ENCODE data around the gene ANO2. TPM values are rescaled to one million over a fixed set of nuclear protein-coding genes. Genes with fewer than 3 reads are reported as not detected.

ANO2 gene
- total RNA-seq, 1 experiment from 2014 or later = not detected

DNA sequence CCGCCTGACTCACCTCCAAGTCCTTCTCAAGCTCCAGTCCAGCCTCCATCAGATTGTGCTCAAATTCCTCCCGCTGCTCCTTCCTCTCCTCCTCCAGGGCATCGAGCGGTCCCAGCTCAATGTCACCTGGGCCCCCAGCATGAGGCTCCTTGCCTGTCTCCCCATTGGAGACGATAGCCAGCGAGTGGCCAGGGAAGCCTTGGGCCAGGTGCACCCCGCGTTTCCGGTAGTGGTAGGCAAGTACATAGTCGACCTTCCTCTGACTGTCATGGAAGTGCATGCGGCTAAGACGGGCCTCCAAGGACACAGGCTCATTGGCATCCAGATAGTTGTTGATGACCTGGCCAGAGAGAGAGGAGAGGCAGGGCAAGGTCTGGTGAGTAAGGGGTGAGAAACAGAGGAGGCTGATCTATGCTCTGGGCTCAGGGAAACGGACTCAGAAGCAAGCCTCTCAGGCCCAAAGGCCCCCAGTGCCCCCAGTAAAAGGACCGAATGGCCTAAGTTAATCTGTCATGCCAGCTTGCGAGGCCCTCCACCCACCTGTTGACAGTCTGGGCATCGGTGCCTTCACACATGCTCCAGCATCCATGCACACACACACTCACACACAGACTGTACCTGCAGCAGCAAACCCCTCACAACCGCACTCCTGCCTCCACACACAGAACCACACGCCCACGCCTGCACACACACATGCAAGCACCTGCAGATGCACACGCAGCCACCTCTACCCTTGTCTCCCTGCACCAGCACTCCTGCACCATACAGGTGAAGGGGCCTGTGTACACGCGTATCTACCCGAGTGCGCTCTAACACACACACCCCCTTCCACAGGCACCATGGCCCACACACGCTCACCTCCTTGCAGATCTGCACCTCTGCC lies 23.8 kb downstream of the ANO2 start:
- no peak for DNase-seq (ENCODE audit: extremely low read depth, low read depth)

DNA sequence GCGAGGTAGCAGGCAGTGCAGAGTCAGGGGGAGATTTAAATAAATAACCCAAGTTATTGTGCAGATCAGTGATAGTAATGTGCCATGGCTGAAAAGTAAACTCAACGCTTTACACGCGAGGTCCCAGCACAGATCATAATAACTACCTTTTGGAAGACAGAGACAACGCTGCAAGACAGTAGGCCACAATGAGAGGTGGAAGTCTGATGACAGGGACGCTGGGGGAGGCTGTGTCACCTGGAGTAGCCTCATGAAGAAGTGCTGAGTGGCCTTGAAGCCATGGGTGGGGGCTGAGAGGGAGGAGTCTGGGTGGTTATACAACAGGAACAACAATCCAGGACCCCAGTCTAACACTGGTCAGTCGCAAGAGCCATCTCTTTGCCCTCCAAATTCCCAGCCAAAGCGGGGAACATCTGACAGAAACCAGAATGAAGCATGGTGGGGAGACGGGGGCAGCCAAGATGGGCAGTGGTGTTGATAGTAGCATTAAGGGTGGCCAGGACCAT lies 28.2 kb downstream of the ANO2 start:
- no peak for DNase-seq (ENCODE audit: extremely low read depth, low read depth)

DNA sequence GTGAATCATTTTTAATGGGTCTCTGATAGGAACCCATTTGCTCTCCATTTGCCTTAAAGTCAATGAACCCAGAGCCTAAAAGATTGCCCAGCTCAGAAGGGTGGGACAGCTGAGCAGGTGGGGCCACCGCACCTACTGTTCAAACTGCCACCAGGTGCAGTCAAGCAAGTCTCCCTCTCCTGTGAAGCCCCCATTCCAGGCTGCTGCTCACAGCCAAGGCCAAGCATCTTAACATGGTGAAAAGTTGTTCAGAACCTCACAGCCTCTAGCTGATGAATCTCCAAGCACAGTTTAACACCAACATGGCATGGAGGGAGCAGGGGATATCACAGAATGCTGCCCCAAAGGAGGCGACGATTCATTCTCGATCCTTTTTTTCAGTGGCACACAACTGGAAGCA lies 29.5 kb downstream of the ANO2 start:
- no peak for DNase-seq (ENCODE audit: extremely low read depth, low read depth)

DNA sequence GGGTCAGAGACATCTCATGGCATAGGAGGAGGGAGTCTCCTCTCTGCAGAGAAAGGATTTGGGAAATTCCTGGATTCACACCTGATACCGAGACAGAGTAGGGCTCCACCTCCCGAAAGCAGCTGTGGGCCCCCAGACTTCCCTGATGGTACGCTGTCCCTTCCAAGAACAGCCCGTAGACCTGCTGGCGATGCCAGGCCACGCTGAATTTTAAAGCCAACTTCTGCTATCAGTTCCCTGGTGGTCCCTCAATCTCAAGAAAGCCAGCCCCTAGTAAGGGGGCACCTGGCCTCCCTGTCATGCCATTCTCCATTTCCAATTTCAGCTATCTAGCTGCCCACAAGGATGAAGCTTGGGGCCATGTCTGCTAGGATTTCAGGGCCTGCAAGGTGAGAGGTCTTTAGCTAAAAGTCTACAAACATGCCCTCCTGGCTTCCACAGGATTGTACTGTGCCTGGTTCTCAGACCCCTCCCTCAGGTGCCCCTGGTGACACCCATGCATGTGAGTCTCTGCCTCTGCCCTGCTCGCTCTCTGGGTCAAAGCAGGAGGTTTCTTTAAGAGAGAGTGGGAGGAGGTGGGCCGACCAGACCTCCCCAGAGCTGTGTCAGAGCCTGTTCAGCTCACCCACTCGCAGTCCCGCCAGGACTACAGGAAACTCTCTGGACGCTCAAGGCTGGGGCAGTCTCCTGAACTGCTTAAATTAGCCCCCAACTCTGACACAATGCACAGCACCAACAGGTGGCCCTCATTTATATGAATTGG lies 30.5 kb downstream of the ANO2 start:
- DNase-seq (ENCODE audit: extremely low read depth, low read depth) = no peak

DNA sequence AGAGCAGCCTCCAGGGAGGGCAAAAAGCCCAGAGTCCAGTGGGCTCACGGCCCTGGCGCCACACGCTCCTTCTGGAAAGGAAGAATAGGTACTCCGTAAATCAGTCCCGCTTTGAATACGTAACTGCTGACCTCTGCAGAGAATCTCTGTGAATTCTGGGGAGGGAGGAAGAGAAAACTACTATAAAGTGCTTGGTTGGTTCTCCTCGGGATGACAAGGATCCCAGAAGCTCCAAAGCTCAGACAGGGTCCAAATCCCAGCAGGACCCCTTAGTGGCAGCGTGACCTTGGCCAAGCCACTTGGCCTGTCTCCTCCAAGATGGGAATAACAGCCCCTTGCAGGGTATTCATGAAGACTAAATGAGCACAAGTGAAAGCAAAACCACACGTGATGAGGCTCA lies 31.7 kb downstream of the ANO2 start:
- DNase-seq (ENCODE audit: extremely low read depth, low read depth) = no peak

DNA sequence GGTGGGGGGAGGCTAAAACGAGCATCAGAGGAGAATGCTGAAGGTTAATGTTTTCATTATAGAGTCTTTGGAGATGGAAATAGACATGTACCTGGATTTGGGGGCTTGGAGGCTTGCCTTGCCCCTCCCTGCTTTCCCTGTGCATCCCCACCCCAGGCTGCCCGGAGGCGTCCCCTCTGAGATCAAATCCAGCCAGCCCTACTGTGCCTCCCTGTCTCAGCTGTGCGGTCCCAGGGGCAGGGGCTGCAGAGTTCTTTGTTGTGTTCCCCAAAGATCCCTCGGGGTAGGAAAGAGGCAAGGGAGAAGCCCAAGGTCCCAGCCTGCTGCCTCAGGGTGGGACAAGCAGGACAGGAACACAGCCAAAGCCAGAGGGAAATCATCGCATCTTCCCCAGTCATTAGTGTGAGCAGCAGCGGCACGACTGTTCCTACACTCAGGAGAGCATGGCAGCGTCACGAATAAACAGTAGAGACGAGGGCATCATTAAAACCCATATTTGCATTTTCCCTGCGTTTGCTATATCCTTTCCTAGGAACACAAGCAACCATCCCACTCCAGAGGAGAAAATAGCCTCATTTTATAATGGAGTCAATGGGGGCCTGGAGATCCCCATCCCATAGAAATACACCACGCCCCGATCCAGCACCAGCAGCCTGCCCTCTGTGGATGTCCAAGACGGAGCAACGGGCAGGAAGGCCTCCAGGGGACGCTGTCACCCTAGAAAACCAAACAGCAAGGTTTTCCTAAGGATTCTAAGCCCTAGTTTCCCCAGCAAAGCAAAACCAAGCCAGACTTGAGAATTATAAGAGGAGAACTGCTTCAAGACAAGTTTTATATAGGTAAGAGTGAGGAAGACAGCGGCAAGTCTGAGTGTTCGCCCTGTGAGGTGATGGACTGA lies 32.4 kb downstream of the ANO2 start:
- DNase-seq (ENCODE audit: extremely low read depth, low read depth) = no peak

DNA sequence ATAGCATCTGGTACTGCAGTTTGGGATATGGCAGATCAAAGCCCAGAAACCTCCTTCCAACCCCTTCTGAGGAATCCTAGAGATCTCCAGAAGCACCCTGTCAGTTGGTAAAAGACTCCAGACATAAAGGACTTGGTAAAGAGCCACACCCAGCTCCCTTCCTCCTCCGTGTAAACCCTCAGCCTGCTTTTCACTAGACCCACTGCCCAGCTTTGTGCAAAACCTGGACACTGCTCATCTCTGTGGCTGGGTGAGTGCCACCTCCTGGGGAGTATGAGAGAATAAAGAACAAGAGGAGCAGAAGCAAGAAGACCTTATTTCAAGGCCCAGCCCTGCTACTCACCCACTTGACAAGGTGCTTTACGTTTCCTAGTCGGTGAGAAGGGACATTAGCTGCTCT lies 33.0 kb downstream of the ANO2 start:
- DNase-seq (ENCODE audit: extremely low read depth, low read depth) = no peak

DNA sequence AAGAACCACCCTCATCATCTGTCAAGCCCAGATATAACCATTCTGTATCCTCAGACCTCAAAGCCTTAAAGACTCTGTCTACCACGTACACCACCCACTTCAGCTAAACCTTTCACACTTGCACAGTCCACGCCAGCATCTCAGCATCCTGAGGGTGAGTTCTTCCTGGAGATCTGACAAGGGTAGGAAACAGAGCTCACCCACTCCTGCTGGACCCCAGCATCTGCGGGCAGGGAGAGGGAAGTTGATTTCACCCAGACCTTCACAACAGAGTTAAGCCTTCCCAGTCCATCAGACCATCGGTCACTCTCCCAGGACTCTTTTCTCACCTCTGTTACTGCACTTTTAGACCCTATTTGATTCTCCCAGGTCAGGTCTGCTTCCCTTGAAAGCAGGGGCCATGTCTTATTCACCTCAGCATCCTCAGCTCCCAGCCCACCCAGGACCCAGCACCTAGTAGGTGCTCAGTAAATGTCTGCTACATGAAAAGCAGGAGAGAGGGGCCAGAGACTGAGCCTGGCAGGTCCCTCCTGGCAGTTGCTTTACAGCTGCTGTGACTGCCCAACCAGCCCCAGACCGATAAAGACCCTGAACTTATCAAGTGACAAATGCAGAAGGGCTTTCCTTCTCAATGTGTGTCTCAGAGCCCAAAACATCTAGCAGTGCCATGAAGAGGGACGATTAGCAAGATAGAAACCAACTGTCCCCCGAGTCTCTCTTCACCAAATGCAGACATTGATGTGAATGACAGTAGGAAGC lies 34.1 kb downstream of the ANO2 start:
- DNase-seq (ENCODE audit: extremely low read depth, low read depth) = no peak

DNA sequence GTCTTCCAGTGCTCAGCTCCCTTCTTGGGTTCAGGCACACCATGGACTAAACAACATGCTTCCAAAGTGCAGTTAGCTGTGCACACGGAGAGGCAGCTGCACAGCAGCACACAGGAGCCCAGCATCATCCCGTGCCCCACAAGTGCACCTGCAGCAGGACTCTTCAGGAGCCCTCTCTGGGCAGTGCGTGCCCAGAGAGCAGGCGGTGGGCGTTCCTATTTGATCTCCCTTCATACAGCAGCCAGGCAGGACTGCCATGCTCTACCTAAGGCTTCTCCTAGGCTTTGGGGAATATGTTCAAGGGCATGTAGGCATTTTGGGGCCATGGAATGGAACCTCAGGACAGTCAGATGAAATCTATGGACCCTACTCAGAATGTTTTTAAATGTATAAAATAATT lies 35.5 kb downstream of the ANO2 start:
- DNase-seq (ENCODE audit: extremely low read depth, low read depth) = no peak

DNA sequence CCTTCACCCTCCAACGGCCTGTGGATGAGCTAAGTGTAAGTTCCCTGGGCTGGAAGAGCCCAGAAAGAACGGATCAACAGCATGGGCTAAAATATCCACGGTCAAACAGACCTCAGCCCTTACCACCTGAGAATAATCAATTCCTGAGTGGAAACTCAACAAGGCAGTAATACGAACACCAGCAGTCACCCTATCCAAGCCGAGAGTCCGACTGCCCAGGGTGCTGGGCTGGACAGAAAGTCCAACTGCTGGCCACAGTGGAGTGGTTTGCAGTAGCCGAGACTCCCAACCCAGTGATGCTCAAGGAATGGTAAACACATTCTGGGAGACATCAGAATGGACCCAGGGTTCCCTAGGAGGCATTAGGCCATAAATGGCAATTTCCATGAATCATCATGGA lies 36.8 kb downstream of the ANO2 start:
- no peak for DNase-seq (ENCODE audit: extremely low read depth, low read depth)

DNA sequence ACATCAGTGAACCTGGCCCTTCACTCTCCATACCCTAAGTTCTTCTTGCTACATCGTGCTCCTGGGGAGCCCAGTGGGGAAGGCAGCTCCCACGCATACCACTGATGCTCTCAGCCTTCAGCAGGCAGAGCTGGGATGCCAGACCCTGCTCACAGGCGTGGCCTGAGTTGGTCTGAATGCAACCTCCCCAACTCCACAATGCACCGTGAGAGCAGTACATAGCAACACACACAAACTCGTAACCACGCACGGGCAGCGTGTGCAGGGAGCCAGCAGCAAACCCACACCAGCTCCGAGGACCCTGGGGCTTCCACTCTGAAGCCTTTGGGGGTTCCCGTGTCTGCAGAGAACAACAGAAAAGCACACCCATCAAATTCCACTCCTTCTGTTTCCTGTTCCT lies 37.3 kb downstream of the ANO2 start:
- DNase-seq (ENCODE audit: extremely low read depth, low read depth) = no peak

DNA sequence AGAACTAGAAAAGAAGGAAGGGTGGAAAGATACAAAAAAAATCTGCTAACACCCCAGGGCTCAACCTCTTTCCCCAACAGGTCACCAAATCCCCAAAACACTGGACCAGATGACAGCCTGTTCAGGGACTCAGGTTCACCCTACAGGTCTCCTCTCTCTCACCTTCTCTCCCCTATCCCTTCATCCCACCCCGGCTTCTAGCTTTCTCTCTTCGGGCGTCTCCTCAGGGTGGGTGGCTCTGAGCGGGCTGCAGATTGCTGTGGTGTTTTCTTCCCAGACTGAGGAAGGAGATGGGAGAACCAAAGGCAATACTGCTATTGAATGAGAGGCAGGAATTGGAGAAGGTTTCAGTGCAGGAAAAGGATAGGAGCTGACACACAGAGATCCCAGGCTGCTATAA lies 39.3 kb downstream of the ANO2 start:
- no peak for DNase-seq (ENCODE audit: extremely low read depth, low read depth)

DNA sequence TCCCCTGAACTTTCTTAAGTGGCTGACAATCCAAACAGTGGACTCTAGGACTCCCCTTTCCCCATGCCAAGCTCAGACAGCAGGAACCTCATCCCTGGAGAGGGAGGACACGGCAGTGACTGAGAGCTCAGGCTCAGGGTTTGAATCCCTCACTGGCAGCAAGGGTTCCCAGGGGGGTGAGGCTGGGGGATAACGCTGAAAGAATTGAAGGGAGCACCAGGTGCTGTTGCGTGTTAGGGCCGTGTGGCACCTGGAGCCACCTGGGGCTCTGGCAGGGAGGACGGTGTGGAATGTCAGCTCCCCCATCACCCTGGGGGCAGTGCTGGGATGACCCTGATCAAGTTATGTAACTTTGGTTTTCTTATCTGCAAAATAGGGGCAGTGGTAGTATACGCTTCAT lies 40.1 kb downstream of the ANO2 start:
- DNase-seq (ENCODE audit: extremely low read depth, low read depth) = no peak

DNA sequence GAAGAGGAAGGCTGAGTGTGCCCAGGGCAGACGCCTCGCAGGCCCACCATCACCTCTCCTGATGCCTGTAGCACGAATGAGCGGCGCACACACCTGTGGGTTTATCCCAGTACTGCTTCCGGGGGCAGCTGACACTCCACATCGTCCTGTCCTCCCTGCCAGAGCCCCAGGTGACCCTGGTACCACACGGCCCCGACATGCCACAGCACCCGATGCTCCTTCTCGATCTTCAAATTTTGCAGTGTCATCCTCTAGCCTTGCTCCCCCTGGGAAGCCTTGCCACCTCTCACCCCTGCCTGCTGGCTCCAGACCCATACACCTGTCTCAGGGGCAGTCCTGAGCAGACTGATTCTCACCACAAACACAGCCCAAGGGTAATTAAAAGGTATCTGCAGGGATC lies 40.6 kb downstream of the ANO2 start:
- DNase-seq (ENCODE audit: extremely low read depth, low read depth) = no peak

DNA sequence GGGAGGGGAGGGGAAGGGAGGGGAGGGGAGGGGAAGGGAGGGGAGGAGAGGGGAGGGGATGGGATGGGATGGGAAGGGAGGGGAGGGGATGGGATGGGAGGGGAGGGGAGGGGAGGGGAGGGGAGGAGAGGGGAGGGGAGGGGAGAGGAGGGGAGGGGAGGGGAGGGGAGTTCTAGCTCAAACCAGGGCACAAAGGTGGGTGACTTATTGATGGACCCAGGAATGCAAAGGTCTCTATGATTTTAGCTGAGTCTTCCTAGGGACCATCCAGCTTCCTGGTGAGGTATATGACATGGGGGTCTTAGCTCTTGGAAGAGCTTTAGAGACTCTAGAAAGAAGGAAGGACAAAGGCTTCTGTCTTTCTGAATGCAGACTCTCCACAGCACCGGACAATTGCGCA lies 42.3 kb downstream of the ANO2 start:
- DNase-seq (ENCODE audit: extremely low read depth, low read depth) = no peak

DNA sequence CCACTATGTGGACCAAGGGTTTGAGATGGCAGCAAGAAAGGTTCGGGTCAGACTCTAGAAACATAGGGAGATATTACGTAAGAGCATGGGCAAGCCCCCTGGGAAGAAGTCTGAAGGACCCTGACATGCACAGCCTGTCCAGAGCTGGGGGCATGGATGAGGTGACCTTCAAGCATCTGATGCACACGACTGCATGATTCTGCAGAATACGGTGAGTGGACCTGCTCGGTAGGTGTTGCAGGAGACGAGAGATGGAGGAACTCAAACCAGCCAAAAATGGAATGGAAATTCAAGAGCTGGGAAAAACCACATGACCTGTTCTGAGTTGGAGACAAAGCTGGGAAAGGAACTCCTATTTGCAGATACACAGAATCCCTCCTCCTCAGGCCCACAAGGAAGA lies 43.6 kb downstream of the ANO2 start:
- no peak for DNase-seq (ENCODE audit: extremely low read depth, low read depth)

DNA sequence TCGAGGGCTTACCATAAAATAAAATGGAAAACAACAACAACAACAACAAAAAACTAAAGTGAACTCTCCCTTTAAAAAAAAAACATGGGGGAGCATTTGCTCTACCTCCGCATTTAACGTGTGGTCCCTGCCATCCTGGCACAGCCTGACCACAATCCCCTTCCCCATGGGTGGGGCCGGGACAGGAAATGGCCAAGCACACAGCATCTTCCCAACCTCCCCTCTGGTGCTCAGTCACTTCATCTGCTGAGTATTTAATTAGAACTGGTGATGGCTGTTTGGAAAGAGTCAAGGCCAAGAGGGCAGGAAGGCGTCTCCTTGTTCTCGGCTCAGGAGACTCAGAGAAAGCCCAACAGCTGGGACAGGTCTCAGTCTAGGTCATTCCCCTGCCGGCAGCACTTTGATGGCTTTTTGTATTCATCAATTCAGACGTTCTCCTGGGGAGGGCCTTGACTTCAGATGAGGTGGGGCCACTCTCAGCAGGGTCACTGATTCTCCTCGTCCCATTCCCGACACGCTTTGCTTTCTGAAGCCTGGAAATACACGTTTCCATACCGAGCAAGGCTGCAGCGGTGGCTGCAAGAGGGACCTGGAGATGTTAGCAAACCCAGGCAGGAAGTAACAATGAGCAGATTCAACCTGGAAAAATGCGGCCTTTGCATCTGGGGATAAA lies 44.4 kb downstream of the ANO2 start:
- no peak for DNase-seq (ENCODE audit: extremely low read depth, low read depth)

DNA sequence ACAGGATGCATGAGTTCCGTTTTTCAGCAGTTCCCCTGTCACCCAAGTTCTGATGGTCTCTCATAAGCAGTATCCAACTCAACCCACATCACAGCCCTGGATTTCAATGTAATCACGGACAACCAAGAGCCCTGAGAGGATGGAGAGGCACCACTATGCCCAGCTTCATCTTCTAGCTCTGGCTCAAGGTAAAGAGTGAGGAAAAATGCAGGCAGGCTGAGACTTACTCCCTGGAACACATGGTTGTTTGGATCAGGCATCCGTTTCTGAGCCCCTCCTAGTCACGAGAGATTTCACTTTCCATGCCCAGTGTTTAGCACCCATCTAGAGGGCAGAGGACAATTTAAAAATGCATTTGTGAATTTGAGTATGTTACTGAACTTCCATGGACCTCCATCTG lies 45.0 kb downstream of the ANO2 start:
- DNase-seq (ENCODE audit: extremely low read depth, low read depth) = no peak

DNA sequence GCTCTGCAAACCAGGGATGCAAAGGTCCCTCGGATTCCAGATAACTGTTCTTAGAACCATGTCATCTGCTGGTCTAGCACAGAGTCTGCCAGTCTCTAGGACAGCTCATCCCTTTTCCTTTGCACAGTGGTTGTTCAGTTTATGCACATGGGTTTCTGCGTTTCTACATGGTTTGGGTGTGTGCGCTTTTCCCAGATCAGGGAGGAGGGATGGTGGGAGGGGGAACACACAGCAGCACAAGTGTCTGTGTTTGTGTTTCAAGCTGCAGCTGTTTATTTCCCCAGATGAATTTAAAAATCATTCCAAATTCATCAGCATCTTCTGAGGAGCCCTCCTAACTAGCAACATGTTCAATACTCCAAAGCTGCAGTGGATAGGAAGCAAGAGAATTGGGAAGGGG lies 45.4 kb downstream of the ANO2 start:
- DNase-seq (ENCODE audit: extremely low read depth, low read depth) = no peak

DNA sequence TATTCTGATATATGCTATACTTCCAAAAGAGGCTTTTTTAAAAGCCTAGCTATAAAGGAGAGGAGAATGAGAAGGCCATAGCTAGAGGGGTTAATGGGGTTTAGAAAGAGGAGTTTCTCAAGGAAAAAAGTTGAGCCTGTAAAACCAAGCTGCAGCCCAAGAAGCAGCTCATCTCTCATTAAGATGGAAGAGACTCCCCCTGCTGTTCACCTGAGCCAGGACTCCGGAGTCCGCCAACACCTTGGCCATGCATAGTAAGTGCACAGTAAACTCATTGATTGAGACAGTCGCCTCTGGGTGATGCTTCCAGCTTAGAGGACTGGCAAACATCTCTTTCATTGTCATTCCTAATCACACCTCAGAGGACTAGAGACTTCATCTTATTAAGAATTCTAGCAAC lies 46.2 kb downstream of the ANO2 start:
- DNase-seq (ENCODE audit: extremely low read depth, low read depth) = no peak

Measured in NCI-H460 (cell line).